Adrenal gland (tissue), 12 donors: Measurements from ENCODE around the gene NSMCE1. TPM values are rescaled to one million over a fixed set of nuclear protein-coding genes. Genes with fewer than 3 reads are reported as not detected.

Source experiments
- DNase-seq, 7 donors: peaks; one replicate each; pipeline ENCODE4 v3.0.0-alpha.2; 2019 to 2020
- H3K27ac ChIP-seq, 5 donors: fragments of 200-600 bp; sonication (generic) in 4 of 5; 1 replicate in 3 of 5; 2 replicates in 2 of 5; pipeline versions ENCODE4 v1.5.1 to v1.8.0; 2016 to 2020; ENCODE audit warnings: mild to moderate bottlenecking in 1 of 5
- H3K27me3 ChIP-seq: fragments of 200-600 bp; 2 replicates; pipeline ENCODE4 v1.8.0; 2021
- H3K36me3 ChIP-seq, 2 donors: fragments of 200-600 bp; replicated peaks in 1 of 2; 1 replicate in 1 of 2; 2 replicates in 1 of 2; pipeline versions ENCODE4 v1.5.1 to v1.8.0; 2018 to 2022
- H3K4me1 ChIP-seq, 2 donors: fragments of 200-600 bp; replicated peaks in 1 of 2; 1 replicate in 1 of 2; 2 replicates in 1 of 2; pipeline versions ENCODE4 v1.5.1 to v1.8.0; 2018 to 2021
- H3K4me3 ChIP-seq, 4 donors: fragments of 200-600 bp; sonication (generic) in 3 of 4; one replicate each; pipeline ENCODE4 v1.5.1; 2016 to 2018
- H3K9me3 ChIP-seq, 3 donors: fragments of 200-600 bp; sonication (generic) in 1 of 3; replicated peaks in 1 of 3; 1 replicate in 2 of 3; 2 replicates in 1 of 3; pipeline versions ENCODE4 v1.5.1 to v1.8.0; 2016 to 2021
- POLR2A ChIP-seq, 2 donors: fragments of 450-650 bp; IDR thresholded peaks; one replicate each; pipeline ENCODE4 v1.6.1; 2017; ENCODE audit warnings: antibody characterized with exemption in 2 of 2, mild to moderate bottlenecking in 2 of 2, moderate library complexity in 1 of 2
- WGBS, 4 donors: extraction: QIAGEN DNeasy Blood & Tissue Kit in 2 of 4; methylation state at CpG; one replicate each; pipeline versions ENCODE4 v1.1.5 to v1.1.7; 2013 to 2017; 5-methylcytosine and 5-hydroxymethylcytosine counted together
- intact Hi-C, 2 donors: fragments of 100-400 bp; cut with DNase I; formaldehyde crosslinking; loops; one replicate each; pipeline versions ENCODE4 v1.14.1 to v1.15.0; 2022 to 2023
- polyA plus RNA-seq, 3 donors: library from polyadenylated mRNA; stranded (reverse); fragments of 200-250 nt in 2 of 3; fragments of 350-450 nt in 1 of 3; fragmentation: Illumina TruSeq in 1 of 3; extraction: RNeasy Lipid Tissue Mini Kit (QIAGEN cat#74804) in 1 of 3; gene quantifications; one replicate each; pipeline ENCODE4 v1.2.3, GENCODE V29; 2013 to 2014
- total RNA-seq, 9 donors: library from RNA; depleted of rRNA in 4 of 9; stranded (reverse); fragments of >200 nt in 4 of 9; fragments of 120-200 nt in 1 of 9; fragmentation: NEBNext Ultra II Directional in 1 of 9; extraction: Animal tissue kit (Norgen Biotek cat#: 25700) in 1 of 9; gene quantifications; one replicate each; pipeline versions ENCODE4 v1.1.0 to v1.2.4, GENCODE V29; 2013 to 2023
- TF ChIP-seq, protein P1 (sequence below), 6 experiments: fragments of 450-650 bp in 4 of 6; fragments of 200-600 bp in 2 of 6; sonication (generic) in 1 of 6; IDR thresholded peaks; 1 replicate in 5 of 6; 2 replicates in 1 of 6; pipeline versions ENCODE4 v1.5.1 to v1.8.0; 2016 to 2021; ENCODE audit warnings: antibody characterized with exemption in 6 of 6, mild to moderate bottlenecking in 2 of 6, moderate library complexity in 1 of 6
- donor health status: healthy with polysubstance abuse.
- donor health status: Bipolar disorder and iron deficiency.
- donor health status: DM: yes; HTN: yes; CAD: no.
- donor health status: DM: no; HTN: no; CAD: no.
- donor health status: DM: no; HTN: no; CAD: no.
- donor health status: DM: yes; HTN: yes; CAD: no.

NSMCE1 gene
- total and polyA plus RNA-seq, 12 donors, result 54.3 to 182 (median 88.1) TPM

DNA sequence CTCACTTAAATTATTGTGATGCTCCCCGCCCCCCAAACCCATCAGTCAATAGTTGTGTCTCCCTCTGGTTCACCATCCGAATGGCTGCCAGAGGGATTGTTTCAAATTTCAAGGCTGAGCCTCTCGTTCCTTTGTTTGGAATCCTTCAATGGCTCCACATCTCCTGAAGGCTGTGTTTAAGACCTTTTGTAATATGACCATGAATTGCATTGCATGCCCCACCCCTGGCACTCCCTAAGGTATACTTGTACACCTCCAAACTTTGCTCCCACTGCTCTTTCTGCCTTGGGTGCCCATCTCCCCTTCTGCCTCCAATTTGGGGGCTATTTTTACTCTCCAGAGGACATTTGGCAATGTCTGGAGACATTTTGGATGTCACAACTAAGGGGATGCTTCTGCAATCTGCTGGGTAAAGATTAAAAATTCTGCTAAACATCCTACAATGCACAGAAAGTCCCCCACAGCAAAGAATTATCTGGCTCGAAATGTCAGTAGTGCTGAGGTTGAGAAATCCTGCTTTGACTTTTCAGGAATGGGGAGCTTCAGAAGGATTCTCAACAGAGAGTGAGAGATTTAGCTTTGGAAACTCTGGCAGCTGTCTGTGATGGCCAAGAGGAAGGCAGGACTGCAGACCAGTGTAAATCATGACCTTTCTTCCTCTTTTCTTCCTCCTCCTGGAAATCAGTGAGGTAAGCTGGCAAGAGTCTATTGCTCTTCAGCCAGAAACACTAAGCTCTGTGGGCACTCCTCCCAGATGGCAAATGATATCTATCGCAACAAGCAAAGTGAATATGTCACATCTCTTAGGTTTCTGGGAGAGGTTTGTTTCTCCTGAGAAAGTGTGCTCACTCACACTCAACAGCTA, 36.5 kb upstream of the NSMCE1 start:
- Histone ChIP-seq H3K27ac (peak overlapping the region in 1 of 5 donors; percentile 68), H3K9me3 (no peaks in the 10 kb centered on the region), H3K4me1 (peaks cover 0 to 8% of the 10 kb centered on the region in 2 donors), H3K27me3 (no peaks in the 10 kb centered on the region), H3K4me3 (no peak overlapping the region), H3K36me3 (no peaks in the 10 kb centered on the region)
- intact Hi-C loops, result no loop called here
- 43 to 57% (median 44%) methylated on average over 5 of the region's 5 CpGs for WGBS, 4 donors
- no peak for TF ChIP-seq POLR2A (IDR thresholded peaks at IDR 0.05)
- TF ChIP-seq, protein P1, sequence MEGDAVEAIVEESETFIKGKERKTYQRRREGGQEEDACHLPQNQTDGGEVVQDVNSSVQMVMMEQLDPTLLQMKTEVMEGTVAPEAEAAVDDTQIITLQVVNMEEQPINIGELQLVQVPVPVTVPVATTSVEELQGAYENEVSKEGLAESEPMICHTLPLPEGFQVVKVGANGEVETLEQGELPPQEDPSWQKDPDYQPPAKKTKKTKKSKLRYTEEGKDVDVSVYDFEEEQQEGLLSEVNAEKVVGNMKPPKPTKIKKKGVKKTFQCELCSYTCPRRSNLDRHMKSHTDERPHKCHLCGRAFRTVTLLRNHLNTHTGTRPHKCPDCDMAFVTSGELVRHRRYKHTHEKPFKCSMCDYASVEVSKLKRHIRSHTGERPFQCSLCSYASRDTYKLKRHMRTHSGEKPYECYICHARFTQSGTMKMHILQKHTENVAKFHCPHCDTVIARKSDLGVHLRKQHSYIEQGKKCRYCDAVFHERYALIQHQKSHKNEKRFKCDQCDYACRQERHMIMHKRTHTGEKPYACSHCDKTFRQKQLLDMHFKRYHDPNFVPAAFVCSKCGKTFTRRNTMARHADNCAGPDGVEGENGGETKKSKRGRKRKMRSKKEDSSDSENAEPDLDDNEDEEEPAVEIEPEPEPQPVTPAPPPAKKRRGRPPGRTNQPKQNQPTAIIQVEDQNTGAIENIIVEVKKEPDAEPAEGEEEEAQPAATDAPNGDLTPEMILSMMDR (IDR thresholded peaks at IDR 0.05), result no peak
- peak in 3 of 7 donors; percentile 18 to 42 (median 23) for DNase-seq

GRCh38 chr16:27304102-27304501, 35.5 kb upstream of the NSMCE1 start:
- Histone ChIP-seq H3K4me1 (peaks cover 0 to 8% of the 10 kb centered on the region in 2 donors), H3K9me3 (no peaks in the 10 kb centered on the region), H3K27me3 (no peaks in the 10 kb centered on the region), H3K4me3 (no peak overlapping the region), H3K27ac (no peak overlapping the region), H3K36me3 (no peaks in the 10 kb centered on the region)
- 40 to 63% (median 58%) methylated on average over 2 of the region's 2 CpGs for WGBS, 4 donors
- intact Hi-C loops, result no loop called here
- DNase-seq, result peak in 1 of 7 donors; percentile 11
- no peak for TF ChIP-seq POLR2A (IDR thresholded peaks at IDR 0.05)
- TF ChIP-seq, protein P1 (IDR thresholded peaks at IDR 0.05), result no peak

- TF ChIP-seq POLR2A (IDR thresholded peaks at IDR 0.05), result no peak
- TF ChIP-seq, protein P1 (IDR thresholded peaks at IDR 0.05), result no peak
- Histone ChIP-seq H3K9me3 (no peaks in the 10 kb centered on the region), H3K4me1 (peaks cover 0 to 8% of the 10 kb centered on the region in 2 donors), H3K27ac (no peak overlapping the region), H3K4me3 (no peak overlapping the region), H3K27me3 (no peaks in the 10 kb centered on the region), H3K36me3 (no peaks in the 10 kb centered on the region)
- intact Hi-C loops, result no loop called here
- peak in 1 of 7 donors; percentile 13 for DNase-seq
- WGBS, 4 donors, result 84 to 91% (median 85%) methylated on average over 11 to 12 of the region's 12 CpGs
Measured at GRCh38 chr16:27303256-27304100, 34.9 kb upstream of the NSMCE1 start.

DNA sequence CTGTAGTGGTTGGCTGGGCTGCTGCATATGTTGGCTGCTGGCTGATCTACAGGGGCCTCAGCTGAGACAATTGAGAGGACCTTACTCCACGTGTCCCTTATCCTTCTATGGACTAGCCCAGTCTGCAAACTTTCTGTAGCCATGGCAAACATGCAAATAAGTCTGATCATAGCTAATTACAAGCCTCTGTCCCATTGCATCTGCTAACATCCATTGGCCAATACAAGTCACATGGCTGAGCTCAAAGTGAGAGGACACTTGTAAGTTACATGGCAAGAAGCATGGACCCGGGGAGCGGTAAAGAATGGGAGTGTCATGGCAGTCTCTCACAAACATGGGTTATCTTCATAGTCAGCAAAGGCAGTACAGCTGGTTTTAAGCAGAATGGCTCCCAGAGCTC, 33.6 kb upstream of the NSMCE1 start:
- Histone ChIP-seq H3K4me1 (peaks cover 0 to 8% of the 10 kb centered on the region in 2 donors), H3K27me3 (no peaks in the 10 kb centered on the region), H3K9me3 (no peaks in the 10 kb centered on the region), H3K36me3 (no peaks in the 10 kb centered on the region), H3K4me3 (no peak overlapping the region), H3K27ac (no peak overlapping the region)
- intact Hi-C loops, result no loop called here
- TF ChIP-seq POLR2A (IDR thresholded peaks at IDR 0.05), result no peak
- TF ChIP-seq, protein P1 (IDR thresholded peaks at IDR 0.05), result no peak
- 87 to 92% (median 91%) methylated on average over 3 of the region's 3 CpGs for WGBS, 4 donors
- peak in 1 of 7 donors; percentile 28 for DNase-seq
